ENCODE measurements around the gene YPEL2.
"Not testable (repeated sequence)": the region's sequence is repeated elsewhere in the genome, so short reads cannot be mapped to it uniquely, and the experiment has no call there.

Gene YPEL2

GRCh38 chr17:59412431-59412830 is 81.0 kb downstream of the YPEL2 start:
- not testable (repeated sequence) for FAIRE-seq

GRCh38 chr17:59413014-59413766 is 81.7 kb downstream of the YPEL2 start:
- no peak for FAIRE-seq

- no peak for FAIRE-seq
These were observed 83.9 kb downstream of the YPEL2 start for GRCh38 chr17:59415397-59415796.

GRCh38 chr17:59416184-59416583 is 84.7 kb downstream of the YPEL2 start:
- no peak for FAIRE-seq

GRCh38 chr17:59417452-59417851 is 86.0 kb downstream of the YPEL2 start:
- no peak for FAIRE-seq

GRCh38 chr17:59418732-59419166 is 87.3 kb downstream of the YPEL2 start:
- FAIRE-seq, result no peak

GRCh38 chr17:59420901-59421300 is 89.4 kb downstream of the YPEL2 start:
- FAIRE-seq, result no peak

- no peak for FAIRE-seq
These were observed 90.3 kb downstream of the YPEL2 start for GRCh38 chr17:59421722-59422121.

GRCh38 chr17:59423137-59423724 is 91.8 kb downstream of the YPEL2 start:
- FAIRE-seq, result no peak

- FAIRE-seq, result no peak
These were observed 92.4 kb downstream of the YPEL2 start for GRCh38 chr17:59423903-59424302.

- FAIRE-seq, result no peak
These were observed 92.9 kb downstream of the YPEL2 start for GRCh38 chr17:59424331-59424730.

- no peak for FAIRE-seq
These were observed 93.9 kb downstream of the YPEL2 start for GRCh38 chr17:59425085-59425931.

GRCh38 chr17:59426031-59426430 is 94.6 kb downstream of the YPEL2 start:
- no peak for FAIRE-seq

GRCh38 chr17:59427425-59427921 is 96.0 kb downstream of the YPEL2 start:
- no peak for FAIRE-seq

- no peak for FAIRE-seq
These were observed 96.5 kb downstream of the YPEL2 start for GRCh38 chr17:59427996-59428395.

GRCh38 chr17:59428916-59429485 is 97.5 kb downstream of the YPEL2 start:
- no peak for FAIRE-seq

GRCh38 chr17:59431601-59432000 is 100.1 kb downstream of the YPEL2 start:
- no peak for FAIRE-seq

- FAIRE-seq, result no peak
These were observed 101.2 kb downstream of the YPEL2 start for GRCh38 chr17:59432657-59433056.

GRCh38 chr17:59433586-59433985 is 102.1 kb downstream of the YPEL2 start:
- no peak for FAIRE-seq

- no peak for FAIRE-seq
These were observed 103.0 kb downstream of the YPEL2 start for GRCh38 chr17:59434429-59434828.

- FAIRE-seq, result no peak
These were observed 103.8 kb downstream of the YPEL2 start for GRCh38 chr17:59435238-59435637.

GRCh38 chr17:59436900-59437299 is 105.4 kb downstream of the YPEL2 start:
- no peak for FAIRE-seq

- no peak for FAIRE-seq
These were observed 106.4 kb downstream of the YPEL2 start for GRCh38 chr17:59437791-59438281.
